Measurements from ENCODE around the gene ROM1.

ROM1 gene

GRCh38 chr11:62573592-62574362 is 39.3 kb upstream of the ROM1 start, which contains the start of gene EEF1G:
Gene EEF1G (minus strand): TSS chr11:62573891. CDS start chr11:62573842, 49 bp downstream.
- TF ChIP-seq, protein P1, sequence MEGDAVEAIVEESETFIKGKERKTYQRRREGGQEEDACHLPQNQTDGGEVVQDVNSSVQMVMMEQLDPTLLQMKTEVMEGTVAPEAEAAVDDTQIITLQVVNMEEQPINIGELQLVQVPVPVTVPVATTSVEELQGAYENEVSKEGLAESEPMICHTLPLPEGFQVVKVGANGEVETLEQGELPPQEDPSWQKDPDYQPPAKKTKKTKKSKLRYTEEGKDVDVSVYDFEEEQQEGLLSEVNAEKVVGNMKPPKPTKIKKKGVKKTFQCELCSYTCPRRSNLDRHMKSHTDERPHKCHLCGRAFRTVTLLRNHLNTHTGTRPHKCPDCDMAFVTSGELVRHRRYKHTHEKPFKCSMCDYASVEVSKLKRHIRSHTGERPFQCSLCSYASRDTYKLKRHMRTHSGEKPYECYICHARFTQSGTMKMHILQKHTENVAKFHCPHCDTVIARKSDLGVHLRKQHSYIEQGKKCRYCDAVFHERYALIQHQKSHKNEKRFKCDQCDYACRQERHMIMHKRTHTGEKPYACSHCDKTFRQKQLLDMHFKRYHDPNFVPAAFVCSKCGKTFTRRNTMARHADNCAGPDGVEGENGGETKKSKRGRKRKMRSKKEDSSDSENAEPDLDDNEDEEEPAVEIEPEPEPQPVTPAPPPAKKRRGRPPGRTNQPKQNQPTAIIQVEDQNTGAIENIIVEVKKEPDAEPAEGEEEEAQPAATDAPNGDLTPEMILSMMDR (IDR thresholded peaks at IDR 0.05) = no peak

- TF ChIP-seq, protein P1 (IDR thresholded peaks at IDR 0.05) = no peak
Measured at GRCh38 chr11:62574363-62575071, 38.5 kb upstream of the ROM1 start.

GRCh38 chr11:62575156-62575555 is 37.9 kb upstream of the ROM1 start:
- TF ChIP-seq, protein P1 (IDR thresholded peaks at IDR 0.05) = no peak

- TF ChIP-seq, protein P1 (IDR thresholded peaks at IDR 0.05) = no peak
Measured at GRCh38 chr11:62575837-62576236, 37.2 kb upstream of the ROM1 start.

DNA sequence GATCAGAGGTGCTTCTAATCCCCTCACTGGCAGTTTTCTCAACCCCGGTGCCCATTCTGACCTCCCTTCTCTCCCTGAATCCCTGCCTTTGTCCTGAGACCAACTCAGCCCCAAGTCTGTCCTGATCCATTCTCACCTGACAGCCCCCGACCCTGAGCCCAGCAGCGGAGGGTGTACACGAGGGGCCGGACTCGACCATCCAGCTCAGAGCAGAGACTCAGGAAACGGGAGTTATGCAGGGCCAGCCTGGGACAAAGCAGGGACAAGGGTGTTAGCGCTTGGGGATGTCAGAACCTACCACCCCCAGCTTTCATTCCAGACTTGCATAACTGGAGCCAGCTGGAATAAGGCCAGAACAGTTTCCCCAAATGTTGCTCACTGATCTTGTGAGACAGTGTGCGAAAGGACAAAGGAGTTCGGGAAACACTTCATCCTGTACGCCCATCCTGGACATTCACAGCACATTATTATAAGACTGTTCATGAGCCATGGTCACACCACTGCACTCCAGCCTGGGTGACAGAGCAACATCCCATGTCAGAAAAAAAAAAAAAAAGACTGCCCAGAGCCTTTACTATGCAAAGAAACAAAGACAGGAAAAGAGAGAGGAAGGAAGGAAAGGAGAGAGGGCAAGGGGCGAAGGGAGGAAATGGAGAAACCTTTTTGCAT is 35.9 kb upstream of the ROM1 start:
- TF ChIP-seq, protein P1 (IDR thresholded peaks at IDR 0.05) = no peak

DNA sequence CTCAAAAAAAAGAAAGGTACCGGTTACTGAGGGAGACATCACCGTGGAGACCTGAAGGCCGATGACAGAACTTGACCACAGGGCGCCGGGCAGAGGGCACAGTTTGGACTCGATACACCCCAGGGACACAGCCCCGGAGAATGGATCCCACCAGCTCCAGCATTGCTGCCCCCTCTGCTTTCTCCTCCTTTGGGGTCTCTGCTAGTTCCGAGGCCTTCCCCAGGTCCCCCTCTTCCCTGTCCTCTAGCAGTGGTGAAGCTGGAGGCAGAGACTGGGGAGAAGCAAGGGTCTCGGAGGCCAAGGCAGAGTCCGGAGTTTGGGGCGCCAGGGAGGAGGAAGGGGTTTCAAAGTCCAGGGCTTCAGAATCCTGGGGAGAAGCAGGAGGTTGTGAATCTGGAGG is 34.5 kb upstream of the ROM1 start:
- TF ChIP-seq, protein P1 (IDR thresholded peaks at IDR 0.05) = no peak

DNA sequence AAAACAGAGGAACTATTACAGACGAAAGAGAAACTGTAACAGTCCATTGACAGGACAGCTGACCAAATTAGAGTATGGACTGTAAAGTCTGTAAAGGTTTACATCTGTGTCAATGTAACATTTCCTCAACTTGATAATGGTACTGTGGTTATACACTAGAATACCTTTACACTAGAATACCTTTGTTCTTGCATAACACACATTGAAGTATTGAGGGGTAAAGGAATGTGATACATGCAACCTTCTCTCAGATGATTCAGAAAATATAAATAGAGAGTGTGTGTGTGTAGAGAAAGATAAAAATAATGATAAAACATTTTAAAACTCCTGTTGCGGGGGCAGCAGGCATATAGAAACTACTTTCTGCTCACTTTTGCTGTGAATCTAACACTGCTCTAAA is 33.8 kb upstream of the ROM1 start:
- TF ChIP-seq, protein P1 (IDR thresholded peaks at IDR 0.05) = no peak
